Activated effector memory CD4-positive, alpha-beta T cell treated with anti-CD3 and anti-CD28 coated beads, Interleukin-2, amount 50 U/mL, for 16 hours (primary cell): Measurements from ENCODE around the gene HPS4.
A peak's percentile ranks its signal among the peaks of the same experiment; 100 is the strongest.
"Not testable (repeated sequence)": the region's sequence is repeated elsewhere in the genome, so short reads cannot be mapped to it uniquely, and the experiment has no call there.

Experiments
- DNase-seq: peaks from one replicate; pipeline ENCODE4 v3.0.0-alpha.2; 2020

HPS4 gene

GRCh38 chr22:26483439-26484359 is at the start of gene HPS4, which contains the start of gene SRRD:
Gene HPS4, minus strand, starts transcription at chr22:26483783. Its CDS starts 2,021 bp downstream, at chr22:26481762.
Gene SRRD, plus strand, starts transcription at chr22:26483877. Its CDS starts 14 bp downstream, at chr22:26483891.
- peak; percentile 98 for DNase-seq

GRCh38 chr22:26529345-26529744 is 45.8 kb upstream of the HPS4 start:
- no peak for DNase-seq

DNA sequence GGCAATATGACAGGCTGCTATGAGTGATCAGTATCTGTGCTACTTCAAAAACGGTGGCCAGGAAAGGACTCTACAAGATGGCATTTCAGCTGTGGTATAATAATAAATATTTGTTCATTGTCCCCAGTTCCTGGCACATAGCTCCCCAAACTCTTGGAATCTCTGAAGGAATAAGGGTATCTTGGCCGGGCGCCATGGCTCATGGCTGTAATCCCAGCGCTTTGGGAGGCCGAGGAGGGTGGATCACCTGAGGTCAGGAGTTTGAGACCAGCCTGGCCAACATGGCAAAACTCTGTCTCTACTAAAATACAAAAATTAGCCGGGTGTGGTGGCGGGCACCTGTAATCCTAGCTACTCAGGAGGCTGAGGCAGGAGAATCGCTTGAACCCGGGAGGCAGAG is 44.9 kb upstream of the HPS4 start:
- not testable (repeated sequence) for DNase-seq

DNA sequence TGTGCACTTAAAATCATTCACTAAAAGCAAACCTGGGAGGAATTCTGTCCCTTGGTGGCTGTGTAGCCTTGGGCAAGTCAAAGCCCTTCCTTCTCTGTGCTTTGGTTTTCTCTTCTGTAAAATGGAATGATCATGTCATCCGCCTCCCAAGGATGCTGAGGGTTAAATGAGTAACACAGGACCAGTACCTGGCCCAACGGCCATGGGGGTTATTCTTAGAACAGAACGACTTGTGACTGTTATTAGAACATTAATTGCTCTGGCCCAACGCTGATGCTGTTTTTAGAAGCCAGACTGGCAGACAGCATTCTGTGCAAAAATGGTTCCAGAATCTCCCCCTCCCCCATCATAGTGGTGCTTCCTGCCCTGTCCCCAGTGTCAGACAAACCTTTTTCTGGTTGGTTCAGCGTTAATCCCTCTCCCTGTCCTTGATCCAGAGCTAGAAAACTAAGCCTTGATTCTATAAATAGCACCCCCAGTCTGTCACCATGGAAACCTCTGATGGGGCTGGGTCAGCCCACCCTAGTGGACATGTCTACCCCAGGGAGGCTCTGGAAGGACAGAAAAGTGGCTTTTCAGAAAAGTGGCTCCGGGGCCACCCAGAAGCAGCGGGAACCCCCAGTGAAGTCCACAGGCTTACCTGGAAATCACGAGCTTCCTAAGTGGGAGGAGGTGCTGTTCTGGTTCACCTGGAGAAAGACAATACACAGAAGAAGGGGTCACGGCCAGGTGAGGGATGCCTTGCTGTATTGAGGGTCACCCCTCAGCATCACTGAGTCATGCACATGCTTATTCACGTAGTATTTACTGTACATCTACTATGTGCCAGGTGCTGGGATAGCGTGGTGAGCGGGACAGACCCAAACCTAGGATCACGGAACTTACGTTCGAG is 44.2 kb upstream of the HPS4 start:
- DNase-seq, result no peak

GRCh38 chr22:26527167-26527566 is 43.6 kb upstream of the HPS4 start:
- DNase-seq, result no peak

DNA sequence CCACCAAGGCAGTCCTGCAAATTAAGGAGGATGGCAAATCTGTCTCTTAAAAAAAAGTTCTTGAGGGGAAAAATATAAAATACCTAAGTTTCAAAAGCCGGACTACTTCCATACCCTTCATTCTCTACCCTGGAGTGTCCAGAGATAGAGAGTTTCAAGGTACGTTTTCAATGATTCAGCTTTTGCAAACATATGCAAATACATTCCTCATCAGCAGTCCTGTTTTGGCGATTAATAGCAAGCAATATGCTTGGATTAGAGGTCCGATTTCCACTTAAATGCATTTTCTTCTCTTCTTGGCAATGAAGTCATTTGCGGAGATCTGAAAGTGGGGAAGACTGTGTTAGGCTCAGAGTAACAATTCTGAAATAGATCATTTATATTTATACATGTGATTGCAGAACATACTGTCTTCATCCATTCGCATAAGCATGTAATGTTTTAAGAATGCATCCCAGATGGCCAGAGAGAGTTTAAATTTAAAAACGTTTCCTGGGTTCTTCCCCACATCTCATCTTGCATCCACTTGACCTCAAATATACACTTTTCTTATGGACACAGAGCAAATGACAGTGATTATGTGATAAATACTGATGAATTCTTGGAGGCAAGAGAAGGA is 42.5 kb upstream of the HPS4 start:
- no peak for DNase-seq

- DNase-seq, result no peak
These were observed 41.3 kb upstream of the HPS4 start for GRCh38 chr22:26524870-26525269.

- no peak for DNase-seq
These were observed 39.0 kb upstream of the HPS4 start for GRCh38 chr22:26522592-26522991.

DNA sequence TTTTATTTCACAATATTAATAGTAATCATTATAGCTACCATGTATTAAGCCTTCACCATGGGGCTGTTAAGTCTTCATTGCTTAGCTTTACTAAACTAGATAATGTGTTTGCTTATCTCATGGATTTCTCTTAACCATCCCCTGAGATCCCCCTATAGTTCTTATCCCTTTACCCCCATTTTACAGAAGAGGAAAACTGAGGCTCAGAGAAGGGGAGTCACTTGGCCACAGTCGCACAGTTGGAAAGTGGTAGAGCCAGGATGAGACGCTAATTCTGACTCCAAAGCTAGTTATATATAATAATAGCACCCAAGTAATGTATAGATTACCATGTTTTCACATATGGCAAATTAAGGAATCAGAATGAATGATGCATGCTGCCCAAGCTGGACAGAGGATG is 38.4 kb upstream of the HPS4 start:
- DNase-seq, result no peak

DNA sequence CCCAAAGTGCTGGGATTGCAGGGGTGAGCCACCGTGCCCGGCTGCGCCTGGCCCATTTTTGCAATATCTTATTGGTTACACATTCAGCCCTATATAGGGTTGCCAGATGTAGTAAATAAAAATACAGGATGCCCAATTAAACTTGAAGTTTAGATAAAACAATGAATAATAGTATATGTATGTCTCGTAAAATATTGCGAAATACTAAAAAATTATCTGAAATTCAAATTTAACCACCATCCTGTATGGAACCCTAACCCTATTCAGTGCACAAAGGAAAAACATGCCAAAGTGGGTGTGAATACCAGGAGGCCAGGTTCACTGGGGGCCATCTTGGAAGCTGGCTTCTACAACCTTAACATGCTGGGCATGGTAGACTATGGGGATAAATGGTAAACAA is 33.8 kb upstream of the HPS4 start:
- DNase-seq, result no peak

DNA sequence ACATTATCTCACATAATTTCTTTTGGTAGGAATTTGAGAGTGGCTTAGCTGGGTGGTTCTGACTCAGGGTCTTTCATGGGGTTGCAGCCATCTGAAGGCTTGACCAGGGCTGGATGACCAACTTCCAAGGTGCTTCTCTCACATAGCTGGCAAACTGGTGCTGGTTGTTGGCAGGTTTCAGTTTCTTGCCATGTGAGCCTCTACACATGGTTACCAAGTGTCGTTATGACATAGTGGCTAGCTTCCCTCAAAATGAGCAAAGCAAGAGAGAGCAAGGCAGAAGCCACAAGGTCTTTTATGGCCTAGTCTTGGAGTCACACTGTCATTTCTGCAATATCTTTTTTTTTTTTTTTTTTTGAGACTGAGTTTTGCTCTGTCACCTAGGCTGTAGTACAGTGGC is 32.9 kb upstream of the HPS4 start:
- DNase-seq, result no peak

DNA sequence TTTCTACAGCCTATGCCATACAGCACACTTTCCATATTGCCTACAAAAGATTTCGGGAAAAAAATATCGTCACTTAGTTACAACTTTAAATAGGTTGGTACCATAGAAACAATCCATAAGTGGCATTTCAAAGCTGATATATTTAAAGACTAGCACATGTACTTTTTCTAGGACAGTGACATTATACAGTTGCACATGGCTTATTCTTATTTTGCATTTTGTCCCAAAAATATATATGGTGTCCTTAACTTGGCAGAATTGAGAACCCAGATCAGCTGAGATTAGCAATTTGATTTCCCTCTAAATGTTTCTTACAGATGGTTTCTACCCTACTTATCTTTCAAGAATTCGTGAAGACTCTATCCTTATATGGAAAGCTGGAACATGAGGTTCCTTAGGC is 32.3 kb upstream of the HPS4 start:
- no peak for DNase-seq

GRCh38 chr22:26514419-26515161 is 31.0 kb upstream of the HPS4 start:
- DNase-seq, result no peak

DNA sequence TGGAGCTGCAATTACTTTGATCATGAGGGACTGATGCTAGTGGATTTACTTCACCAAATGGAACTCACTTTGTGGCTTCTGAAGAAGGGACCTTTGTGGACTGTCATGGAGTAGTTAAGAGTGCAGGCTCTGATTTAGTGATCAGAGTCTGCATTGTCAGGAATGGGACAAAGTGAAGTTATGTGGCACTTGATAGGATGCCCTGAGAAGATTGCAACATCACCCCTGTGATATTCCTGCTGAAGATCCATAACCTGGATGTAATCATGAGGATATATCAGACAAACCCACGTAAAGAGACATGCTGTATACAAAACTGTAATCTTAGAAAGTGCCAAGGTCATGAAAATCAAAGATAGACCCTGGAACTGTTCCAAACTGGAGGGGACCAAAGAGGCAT is 30.3 kb upstream of the HPS4 start:
- no peak for DNase-seq

- peak; percentile 97 for DNase-seq
These were observed 28.7 kb upstream of the HPS4 start, which contains the start of gene TFIP11 for GRCh38 chr22:26512149-26512793. Gene TFIP11, minus strand, starts transcription at chr22:26512473. Its CDS starts 2,201 bp downstream, at chr22:26510272.

GRCh38 chr22:26508148-26508547 is 24.6 kb upstream of the HPS4 start:
- no peak for DNase-seq

GRCh38 chr22:26503758-26504157 is 20.2 kb upstream of the HPS4 start:
- DNase-seq, result no peak

DNA sequence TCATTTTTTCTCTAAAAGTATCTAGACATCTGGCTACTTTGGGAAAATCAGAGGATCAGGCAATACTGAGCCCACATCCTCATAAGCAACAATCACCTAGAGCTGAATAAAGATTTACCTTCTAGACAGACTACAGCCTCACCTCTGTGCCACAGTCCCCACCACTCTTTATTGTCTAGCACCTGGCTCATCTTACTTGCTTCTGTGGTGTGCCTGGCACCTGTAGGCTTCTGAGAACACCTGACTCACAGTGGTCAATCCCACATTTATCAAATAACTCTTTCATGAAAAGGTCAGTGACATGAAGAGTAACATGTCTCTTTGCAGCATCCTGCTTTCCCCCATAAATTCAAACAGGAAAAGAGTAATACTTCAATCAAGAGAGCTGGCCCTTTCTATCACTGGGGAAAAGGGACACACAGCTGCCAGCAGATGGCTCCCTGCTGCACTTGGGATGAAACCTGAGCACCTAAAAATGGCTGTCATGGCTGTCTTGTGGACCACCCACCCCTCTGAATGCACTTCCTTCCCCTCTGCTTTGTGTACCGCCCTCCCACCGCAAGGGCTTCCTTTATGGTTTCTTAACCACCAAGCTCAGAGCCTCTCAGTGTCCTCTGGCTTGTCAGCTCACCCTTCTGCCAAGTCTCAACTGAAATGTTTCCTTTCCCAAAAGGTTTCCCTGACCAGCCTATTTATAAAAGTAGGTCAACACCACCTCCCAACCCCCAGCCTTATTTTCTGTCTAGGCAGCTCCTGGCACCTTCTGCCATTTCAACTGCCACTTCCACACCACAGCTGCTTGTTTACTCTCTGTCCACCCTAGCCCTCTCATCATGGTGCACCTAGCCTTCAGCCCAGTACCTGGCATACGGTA is 19.3 kb upstream of the HPS4 start:
- peak; percentile 80 for DNase-seq

DNA sequence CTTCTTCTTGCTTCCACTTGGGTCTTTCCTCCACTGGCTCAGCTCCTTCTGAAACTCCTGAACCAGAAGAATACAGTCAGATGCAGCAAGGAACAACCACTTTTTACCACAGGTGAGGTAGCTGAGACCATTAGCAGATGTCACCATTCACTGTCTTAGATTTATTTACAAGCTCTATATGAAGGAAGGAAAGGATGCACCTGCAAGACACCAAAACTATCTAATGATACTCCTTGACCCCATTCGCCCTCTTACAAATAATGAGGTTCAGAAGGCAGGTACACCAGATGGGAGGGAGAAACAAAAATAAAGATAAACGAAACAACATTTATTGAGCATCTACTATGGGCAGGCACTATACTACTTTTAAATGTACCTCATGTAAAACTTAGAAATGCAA is 18.4 kb upstream of the HPS4 start:
- DNase-seq, result no peak

DNA sequence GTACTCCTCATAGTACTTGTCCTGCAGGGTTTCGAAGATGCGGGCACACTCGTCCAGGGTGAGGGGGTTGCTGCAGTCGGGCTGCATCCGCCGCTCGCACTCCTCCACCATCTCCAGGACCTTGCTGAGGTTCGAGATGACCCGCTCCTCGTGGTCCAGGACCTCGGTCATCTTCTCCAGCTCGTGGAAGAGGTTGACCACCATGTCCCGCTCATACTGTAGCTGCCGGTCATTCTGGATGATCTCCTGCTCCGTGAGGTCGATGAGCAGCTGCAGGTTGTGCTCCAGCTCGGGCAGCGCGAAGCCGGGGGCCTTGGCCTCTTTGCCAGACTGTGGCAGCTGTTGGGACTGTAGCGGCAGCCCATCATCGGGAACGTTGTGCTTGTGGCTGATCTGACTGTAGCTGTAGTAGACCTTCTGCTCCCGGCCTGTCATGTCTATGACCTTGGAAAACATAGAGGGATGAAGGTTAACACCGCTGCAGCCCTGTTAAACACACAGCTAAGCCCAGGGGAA is 15.7 kb upstream of the HPS4 start:
- no peak for DNase-seq

DNA sequence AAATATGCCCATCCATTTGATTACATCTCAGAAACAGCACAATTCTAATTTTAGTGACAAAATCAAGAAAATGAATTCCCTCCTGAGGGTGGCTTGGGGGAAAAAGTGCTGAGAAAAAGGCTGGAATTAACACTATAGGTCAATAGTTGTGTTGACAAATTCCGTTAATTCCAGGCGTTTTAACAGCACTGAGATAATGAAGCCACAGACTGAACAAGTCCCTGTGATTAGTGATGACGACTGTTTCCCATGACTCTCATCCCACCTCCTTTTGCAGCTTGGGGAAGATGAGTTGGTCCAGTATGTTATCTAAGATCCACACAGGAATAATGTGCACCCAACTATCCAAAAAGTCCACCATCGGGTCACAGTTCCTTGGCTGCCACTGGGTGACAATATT is 12.9 kb upstream of the HPS4 start:
- no peak for DNase-seq
